NCI-H1694 (cell line): ENCODE measurements around the gene MSI2.
"Not testable (repeated sequence)": the region's sequence is repeated elsewhere in the genome, so short reads cannot be mapped to it uniquely, and the experiment has no call there.

Source experiments
- DNase-seq: peaks from one replicate; lab custom pipeline; 2025; lab: John Stamatoyannopoulos, UW

The MSI2 gene

DNA sequence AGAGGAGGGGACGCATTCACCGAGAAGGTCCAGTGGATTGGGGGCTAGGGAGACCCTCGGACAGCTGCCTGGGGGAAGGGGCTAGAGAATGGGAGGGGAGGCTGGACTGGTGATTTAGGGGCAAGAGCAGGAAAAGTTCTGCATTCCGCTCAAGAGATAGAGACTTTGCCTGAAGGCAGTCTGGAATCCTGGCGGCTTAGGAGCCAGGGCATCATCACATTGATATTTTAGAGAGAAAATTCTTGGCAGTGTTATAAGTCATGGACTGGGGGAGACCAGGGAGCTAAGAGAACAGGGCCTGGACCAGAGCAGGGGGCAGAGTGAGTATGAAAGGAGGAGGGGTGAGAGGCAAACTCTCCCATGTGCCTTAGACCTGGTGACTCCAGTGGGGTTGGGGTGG, 35.8 kb downstream of the MSI2 start:
- no peak for DNase-seq

DNA sequence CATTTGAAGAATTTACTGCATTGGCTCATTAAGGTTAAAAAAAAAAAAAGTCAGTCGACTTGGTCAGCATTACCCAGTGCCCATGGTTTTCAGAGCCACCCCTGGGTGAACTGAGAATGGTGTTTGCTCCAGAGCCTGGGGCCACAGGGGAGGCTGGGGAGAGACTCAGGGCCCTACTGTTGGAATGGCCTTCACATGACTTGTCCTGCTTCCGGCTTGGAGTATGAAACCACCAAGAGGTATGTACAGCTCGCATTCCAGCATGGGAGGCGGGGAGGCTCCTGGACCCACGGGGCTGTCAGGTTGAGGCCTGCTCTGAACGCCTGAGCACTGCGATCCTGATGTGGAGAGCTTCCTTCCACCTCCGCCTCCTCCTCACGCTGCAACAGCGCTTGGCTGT, 36.8 kb downstream of the MSI2 start:
- no peak for DNase-seq

DNA sequence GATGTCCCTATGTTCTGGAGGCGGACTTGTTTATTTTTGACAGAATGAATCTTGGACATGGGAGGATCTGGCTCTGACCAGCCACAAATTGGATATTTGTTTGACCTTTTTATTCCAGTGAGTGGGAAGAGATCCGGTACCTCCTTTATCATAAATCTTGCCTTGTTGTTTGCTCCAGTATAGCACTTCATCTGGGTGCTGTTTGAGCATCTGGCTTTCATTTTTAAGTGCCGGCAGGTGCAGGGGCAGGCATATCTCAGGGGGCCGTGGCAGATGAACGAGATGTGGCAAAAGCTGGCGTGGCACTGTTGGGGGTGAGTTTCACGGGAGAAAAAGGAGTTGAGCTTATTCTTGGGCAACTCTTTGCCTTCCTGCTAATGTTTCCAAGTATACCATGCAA, 37.8 kb downstream of the MSI2 start:
- no peak for DNase-seq

DNA sequence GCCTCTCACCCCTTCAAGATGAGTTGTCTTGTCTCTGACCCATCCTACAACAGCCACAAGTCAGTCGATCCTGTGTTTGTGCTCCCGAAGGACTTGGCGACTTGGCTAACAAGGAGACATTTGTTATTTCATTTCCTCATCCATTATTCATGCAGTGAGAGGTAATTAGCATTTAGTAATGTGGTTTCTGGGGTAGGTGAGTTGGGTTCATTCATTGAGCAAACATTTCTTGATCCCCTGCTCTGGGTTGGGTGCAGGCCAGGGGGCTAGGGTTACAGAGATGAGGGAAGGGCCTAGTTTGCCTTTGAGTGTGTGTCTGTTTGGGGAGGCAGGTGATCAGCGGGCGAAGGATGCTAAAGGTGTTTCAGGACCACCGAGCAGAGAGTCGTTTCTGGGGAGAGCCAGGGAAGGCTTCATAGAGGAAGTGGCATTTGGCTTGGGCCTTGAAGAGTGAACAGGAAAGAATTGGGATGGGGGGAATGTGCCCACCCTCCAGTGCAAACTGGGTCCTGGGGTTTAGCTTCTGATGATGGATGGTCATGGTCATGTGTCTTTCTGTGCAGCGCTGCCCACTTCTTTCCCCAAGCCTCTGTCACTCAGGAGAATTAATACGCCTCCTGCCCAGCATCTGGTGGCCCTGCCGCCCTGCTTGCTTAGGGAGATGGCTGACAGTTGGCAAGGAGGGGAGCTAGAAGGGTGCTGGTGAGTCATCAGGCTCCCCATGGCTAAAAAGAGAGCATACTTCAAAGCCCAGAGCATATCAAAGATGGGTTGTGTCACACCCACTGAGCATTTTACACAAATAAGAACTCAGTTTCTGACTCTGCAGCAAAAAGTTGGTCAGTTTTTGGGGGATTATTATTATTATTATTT, 38.5 kb downstream of the MSI2 start:
- DNase-seq: peak; percentile 68

DNA sequence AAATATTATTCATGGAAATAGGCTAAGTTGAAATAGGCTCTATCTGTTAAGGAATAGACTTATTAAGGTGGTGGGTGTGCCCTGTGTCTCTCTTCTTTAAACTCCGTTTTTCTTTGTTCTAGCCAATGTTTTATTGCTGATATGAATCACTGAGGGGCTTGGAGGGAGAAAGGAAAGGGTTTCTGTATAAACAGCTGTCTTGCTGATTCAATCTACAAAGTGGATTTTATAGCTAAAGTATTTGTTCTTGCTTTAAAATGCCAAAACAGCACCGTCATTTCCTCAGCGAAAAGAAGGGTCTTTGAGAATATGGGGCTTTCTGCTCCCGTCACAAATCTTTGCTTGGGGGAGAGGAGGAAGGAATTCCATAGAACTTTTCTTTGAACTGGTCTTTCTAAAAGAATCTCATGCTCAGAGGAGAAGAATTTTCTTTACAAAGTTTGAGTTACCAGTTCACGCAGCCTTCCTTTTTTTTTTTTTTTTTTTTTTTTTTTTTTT, 39.3 kb downstream of the MSI2 start:
- DNase-seq: no peak

DNA sequence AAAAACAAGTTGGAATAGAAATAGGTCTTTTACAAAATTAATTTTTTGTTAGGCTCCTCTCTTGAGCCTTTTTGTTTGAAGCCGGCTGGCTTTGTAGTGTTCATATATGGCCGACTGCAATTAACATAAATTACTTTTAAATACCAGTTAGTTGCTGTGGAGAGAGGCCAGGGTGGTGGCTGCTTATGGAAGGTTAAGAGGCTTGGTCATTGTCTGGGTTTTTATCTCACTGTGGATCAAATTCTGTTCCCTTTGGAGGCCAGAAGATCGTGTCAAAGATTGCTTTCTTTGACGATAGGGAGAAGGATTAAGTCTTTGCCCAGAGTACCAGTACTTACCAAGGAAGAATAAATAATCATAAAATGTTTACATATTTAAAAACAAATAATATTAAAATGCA, 39.9 kb downstream of the MSI2 start:
- DNase-seq: no peak

DNA sequence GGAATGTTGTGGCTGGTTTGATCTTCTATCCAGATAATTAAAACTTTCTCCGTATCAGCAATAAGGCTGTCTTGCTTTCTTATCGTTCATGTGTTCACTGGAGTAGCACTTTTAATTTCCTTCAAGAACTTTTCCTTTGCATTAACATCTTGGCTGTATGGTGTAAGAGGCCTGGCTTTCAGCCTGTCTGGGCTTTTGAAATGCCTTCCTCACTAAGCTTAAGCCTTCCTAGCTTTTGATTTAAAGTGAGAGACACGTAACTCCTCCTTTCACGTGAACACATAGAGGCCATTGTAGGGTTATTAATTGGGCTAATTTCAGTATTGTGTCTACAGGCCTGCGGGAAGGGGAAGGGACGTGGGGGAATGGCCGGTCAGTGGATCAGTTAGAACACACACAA, 42.9 kb downstream of the MSI2 start:
- no peak for DNase-seq

DNA sequence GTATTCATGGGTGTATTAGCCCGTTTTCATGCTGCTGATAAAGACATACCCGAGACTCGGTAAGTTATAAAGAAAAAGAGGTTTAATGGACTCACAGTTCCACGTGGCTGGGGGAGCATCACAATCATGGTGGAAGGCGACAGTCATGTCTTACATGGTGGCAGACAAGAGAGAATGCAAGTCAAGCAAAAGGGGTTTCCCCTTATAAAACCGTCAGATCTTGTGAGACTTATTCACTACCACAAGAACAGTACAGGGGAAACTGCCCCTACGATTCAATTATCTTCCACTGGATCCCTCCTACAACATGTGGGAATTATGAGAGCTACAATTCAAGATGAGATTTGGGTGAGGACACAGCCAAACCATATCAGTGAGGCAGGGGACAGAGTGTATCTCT, 44.3 kb downstream of the MSI2 start:
- not testable (repeated sequence) for DNase-seq

DNA sequence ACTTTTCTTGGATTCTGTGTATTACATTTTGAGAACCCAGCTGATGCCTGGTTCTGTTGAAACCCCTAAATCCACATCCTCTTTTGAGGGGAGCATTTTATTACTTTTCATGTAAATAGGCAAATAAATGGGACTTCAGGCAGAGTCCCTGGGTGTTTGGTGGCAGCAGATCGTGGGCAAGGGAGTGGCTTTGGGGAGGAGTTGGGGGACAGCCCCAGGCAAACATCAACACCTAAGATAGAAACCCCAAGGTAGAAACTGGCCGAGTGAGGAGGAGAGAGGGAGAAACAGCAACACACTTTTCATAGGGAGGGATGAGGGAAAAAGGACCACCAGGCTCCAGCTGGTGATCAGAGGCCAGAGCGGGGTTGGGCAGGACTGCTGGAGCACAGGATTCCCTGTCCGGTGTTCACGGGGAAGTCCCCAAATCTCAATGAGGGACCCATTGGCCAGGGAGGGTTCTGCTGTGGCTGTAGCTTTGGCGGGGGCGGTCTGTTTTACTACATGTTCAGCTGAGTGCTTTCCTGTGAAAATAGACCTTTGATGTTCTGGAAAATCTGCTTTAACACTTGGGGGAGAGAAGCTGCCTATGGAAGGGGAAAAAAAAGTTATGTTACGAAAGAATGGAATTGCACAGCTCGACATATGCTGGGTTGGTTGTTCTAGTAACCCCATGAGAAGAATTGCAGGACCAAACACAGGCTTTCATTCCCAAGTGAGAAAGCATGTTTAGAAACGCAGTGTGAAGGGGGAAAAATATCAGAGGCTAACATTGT, 46.6 kb downstream of the MSI2 start:
- no peak for DNase-seq

DNA sequence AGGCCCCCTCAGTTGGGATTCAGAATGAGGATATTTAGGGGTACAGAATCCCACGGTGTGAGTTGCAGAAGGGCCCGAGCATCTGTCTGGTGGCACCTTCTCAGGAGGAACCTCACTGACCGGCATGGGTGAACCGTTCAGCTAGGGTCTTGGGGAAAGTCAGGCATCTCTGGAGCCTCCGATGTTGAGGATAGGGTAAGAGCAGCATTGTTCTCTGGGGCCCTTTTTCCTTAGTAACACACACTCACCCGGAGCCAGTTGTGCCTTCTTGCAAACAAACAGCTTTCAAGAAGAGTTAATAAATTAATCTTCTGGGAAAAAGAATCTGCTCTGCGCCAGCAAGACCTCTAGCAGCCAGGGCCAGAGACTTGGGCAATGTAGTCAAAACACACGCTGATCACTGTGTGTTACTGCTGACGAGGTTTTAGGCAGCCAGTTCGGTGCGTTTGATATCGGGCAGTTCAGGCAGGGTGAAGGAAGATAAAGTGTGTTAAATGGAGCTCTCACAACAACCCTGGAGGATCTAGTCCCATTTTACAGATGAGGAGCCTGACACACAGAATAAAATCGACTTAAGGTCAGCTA, 48.9 kb downstream of the MSI2 start:
- no peak for DNase-seq

DNA sequence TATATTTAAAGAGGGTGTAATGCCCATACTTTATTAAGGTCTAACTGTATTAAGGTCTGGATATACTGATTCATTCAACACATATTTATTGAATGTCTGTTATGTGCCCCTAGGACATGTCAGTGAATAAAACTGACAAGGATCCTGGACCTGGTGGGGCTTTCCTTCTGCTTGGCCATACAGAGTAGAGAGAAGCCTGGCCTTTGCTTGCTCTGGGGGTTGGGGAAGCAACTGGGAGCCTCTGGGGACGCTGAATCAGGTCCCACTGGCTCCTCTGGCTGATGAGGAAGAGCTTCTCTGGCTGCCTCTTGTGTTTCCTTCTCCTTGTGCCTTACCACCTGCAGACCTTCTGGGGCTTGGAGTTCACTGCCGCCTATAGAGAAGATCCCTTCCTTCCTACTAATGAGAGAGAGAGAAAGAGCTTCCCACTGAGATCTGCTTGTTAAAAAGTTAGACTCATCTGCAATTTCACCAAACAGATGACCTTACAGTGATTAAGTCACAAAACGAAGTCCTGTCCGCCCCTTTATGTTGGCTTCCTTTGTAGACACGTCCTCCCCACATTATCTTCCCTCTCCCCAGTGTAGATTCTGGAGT, 49.7 kb downstream of the MSI2 start:
- DNase-seq: no peak

DNA sequence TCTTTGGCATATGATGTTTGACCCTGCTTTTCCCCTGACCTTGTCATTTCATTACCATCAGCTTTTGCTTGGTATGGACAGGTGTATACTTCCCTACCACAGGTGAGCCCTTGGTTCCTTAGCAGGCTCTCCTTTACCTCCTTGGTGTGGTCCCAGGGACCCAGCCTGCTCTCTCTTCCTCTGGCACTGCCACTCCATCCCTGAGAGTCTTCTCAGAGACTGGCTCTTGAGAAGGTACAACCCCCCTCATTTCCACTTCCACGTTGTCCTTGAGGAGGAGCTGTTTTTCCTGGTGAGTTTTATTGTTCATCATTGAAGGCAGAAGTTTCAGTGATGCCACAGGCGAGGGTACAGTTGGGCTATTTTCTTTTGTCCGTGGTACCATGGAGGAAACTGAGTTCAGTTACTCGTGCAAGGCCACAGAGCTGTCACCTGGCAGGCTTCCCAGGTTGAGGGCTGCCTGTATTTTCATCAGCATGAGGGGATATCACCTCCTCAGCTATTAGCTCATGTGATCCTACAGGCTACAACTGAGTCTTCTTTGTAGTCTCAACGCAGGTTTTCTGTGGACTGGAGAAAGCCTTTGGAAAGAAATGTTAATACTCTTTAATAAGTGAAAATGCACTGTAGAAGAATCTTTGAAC, 52.3 kb downstream of the MSI2 start:
- no peak for DNase-seq

DNA sequence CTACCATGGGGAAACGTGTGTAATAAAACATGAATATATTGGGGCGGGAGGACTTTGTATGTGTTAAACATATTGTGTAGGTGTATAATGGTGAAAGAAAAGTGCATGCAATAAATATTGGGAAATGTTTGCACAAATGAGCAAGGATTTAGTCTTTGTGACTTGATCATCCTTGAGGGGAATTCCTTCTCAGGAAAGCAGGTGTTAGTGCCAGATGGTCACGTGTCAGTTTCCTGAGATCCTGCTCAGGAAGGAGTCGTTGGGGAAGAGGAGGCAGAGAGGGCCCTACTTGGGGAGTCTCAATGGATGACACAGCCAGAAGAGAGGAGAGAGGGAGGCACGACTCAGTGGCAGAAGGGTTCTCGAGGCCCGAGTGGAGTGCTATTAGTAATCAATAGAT, 53.2 kb downstream of the MSI2 start:
- DNase-seq: no peak

DNA sequence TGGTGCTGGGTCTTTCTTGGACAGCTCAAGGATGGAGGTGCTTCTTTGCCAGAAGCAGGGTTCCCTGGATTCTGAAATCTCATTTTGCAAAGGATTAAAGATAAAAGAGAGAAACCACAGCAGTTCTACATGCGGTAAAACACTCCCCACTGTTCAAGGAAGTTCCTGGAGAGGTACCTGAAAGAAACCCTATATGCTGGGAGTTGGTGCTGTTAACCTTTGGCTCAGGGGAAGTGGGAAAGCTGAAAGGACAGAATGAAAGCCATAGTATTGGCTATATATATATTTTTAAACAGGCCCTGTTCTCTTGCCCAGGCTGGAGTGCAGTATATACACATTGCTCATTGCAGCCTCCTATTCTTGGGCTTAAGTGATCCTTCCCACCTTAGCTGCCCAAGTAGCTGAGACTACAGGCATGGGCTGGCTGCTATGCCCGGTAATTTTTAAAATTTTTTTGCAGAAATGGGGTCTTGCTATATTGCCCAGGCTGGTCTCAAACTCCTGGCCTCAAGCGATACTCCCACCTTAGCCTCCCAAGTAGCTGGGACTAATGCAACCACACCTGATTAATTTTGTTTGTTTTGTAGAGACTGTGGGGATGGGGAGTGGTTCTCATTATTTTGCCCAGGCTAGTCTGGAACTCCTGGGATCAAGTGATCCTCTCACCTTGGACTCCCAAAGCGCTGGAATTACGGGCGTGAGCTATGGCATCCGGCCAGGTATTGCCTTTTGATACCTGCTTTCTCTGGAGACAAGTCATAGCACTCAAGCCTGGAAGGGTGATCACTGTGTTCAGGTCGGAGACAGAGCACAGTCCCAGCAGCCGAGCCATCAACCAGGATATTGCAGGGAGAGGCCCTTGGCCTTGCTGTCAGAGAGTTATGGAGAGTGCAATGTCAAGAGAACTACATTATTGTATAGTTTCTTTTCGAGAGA, 55.2 kb downstream of the MSI2 start:
- DNase-seq: no peak

DNA sequence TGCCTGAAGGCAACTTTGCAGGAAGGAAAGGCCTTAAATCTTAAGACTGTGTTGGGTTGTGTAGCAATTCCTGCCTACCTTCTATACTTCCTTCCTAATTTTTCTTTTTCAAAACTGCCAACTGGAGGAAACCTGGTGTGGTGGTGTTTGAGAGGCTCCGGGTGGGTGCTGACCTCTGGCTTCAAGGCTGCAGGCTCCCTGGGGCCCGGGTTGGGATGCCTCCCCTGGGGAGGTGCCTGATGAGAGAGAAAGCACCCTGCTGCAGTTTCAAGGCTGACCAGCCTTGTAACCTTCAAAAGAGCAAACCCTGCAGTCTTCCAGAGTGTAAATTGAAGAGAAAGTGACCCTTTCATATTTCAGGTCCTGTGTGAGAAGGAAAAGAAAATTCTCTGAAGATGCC, 55.9 kb downstream of the MSI2 start:
- DNase-seq: no peak

DNA sequence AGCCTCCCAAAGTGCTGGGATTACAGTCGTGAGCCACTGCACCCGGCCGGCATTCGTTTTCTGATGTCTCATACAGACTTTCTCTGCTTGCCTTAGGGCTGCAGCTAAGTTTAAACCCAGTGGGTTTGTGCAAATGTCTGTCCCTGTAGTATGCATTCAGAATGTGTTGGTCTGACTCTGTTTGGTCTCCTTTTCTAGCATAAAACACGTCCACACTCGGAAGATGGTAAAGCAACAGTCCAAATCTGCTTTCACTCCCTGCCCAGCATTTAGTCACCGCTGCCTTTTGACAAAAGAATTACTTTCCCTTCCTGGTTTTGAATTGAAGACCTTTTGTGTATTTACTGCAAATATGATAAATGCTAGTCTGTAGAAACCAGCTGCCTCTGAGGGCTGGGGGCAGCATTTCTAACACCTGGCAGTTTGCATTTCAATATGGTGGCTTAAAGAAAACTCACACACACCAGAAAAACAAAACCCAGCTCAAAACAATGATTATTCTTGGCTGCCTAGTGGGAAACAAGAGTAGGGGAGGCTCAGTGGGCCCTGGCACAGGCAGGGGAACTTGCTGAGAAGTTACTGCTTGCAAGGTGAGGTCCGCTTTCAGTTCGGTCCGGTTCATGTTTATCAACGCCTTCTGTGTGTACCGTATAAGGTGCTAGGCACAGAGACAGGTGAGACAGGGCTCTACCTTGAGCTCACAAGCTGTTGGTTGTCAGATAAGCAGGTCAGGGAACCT, 56.9 kb downstream of the MSI2 start:
- no peak for DNase-seq

DNA sequence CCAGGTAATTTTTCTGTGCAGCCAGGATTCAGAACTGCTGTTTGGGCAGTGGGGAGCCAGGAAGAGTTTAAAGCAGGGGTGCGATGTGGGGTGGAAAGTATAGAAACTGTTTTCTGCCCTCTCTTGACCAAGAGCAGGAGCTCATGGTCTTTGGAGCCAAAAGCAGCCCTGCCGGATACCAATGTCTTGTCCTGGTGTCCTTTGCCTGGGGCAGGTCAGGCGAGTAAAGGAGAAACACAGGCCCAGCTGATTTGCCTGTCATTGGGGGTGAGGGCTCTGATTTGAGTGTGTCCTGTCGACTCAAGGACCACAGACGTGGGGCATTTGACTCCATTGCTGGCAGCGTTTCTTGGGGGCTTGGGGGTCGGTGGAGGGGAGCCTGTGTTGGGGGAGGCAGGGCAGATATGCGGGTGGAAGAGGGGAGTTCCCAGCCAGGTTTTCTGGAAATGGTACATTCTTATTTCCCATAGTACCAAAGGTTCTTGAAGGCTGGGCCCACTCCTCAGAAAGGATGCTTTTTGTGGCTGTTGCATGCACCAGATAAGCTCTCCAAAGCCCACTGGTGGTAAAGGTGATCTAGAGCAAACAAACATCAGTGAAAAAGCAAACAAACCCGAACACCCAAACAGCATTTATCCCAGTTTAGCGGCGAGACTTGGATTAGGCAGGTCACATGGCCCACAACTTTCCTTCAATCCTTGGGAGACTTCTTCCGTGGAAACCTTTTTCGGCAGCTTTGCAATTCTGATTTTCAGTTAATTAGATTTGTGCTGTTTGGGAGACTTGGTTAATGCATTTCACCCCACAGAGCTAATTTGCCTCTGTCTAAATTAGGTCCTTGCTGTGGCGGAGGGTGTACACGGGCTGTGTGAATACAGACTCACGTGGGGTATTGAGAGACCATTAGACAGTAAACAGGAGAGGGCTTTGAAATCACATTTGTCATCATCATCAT, 59.0 kb downstream of the MSI2 start:
- no peak for DNase-seq

DNA sequence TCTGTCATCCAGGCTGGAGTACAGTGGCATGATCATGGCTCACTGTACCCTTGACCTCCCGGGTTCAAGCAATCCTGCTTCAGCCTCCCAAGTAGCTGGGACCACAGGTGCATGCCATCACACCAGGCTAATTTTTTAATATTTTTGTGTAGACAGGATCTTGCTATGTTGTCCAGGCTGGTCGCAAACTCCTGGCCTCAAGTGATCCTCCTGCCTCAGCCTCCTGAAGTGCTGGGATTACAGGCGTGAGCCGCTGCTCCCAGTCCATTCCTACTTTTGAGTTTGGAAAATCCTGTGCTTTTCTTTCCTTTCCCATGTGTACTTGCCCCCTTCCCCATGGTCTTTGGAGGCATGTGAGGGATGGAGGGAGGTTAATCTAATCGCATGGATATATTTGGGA, 60.0 kb downstream of the MSI2 start:
- no peak for DNase-seq

DNA sequence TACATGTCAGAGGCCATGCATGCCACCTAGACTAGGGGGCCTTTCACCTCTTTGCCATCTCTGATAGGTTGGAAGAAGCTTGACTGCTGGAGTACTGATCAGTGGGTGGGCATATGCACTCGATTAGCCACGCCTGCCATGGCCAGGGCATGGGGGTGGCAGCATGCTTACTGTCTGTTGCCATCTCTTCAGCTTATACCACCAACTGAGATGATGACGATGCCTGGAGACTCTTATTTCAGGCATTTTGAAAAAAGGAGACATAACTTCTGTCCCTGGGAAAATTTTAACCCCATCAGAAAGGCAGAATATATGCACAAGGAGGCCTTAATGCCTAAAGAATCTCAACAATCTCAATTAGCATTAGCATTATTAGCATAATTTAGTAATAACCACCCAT, 60.8 kb downstream of the MSI2 start:
- DNase-seq: no peak
